Liver (tissue), 3 donors: Measurements from ENCODE around the gene GRK5.

ENCODE experiments used
- CTCF ChIP-seq: fragments of 150-350 bp; IDR thresholded peaks from 2 replicates; pipeline ENCODE4 v1.5.1; 2017; ENCODE audit warnings: improper control_type of control experiment, low read depth, low read length; ENCODE audit not compliant: missing input control
- GABPA ChIP-seq, 2 donors: IDR thresholded peaks in 1 of 2; conservative IDR thresholded peaks in 1 of 2; 2 replicates each; pipeline ENCODE4 v1.6.1; 2016; ENCODE audit warnings: antibody characterized with exemption in 2 of 2, mild to moderate bottlenecking in 1 of 2, moderate library complexity in 1 of 2
- HNF4A ChIP-seq, 2 donors: conservative IDR thresholded peaks; 2 replicates each; pipeline ENCODE4 v1.6.1; 2016; ENCODE audit warnings: antibody characterized with exemption in 2 of 2, mild to moderate bottlenecking in 2 of 2
- JUND ChIP-seq, 2 donors: IDR thresholded peaks; 2 replicates each; pipeline ENCODE4 v1.6.1; 2016; ENCODE audit warnings: antibody characterized with exemption in 2 of 2
- MAX ChIP-seq: IDR thresholded peaks from 2 replicates; pipeline ENCODE4 v1.6.1; 2016; ENCODE audit warnings: antibody characterized with exemption
- RAD21 ChIP-seq, 2 donors: IDR thresholded peaks; 2 replicates each; pipeline ENCODE4 v1.6.1; 2016; ENCODE audit warnings: antibody characterized with exemption in 2 of 2, mild to moderate bottlenecking in 2 of 2
- REST ChIP-seq: IDR thresholded peaks from 2 replicates; pipeline ENCODE4 v1.6.1; 2016; ENCODE audit warnings: antibody characterized with exemption, mild to moderate bottlenecking
- TAF1 ChIP-seq: conservative IDR thresholded peaks from 2 replicates; pipeline ENCODE4 v1.6.1; 2016; ENCODE audit warnings: antibody characterized with exemption, mild to moderate bottlenecking
- YY1 ChIP-seq: IDR thresholded peaks from 2 replicates; pipeline ENCODE4 v1.6.1; 2016; ENCODE audit warnings: antibody characterized with exemption, mild to moderate bottlenecking
- ZBTB33 ChIP-seq: IDR thresholded peaks from 2 replicates; pipeline ENCODE4 v1.6.1; 2016; ENCODE audit warnings: antibody characterized with exemption
- TF ChIP-seq, protein P1 (sequence below): IDR thresholded peaks from 2 replicates; pipeline ENCODE4 v1.6.1; 2016; ENCODE audit warnings: antibody characterized with exemption
- donor health status: healthy.
- donor health status: healthy.

- TF ChIP-seq TAF1 (no peak), JUND (IDR thresholded peaks at IDR 0.05) (no peak), CTCF (no peak), RAD21 (IDR thresholded peaks at IDR 0.05) (no peak), MAX (no peak), REST (no peak), ZBTB33 (no peak), HNF4A (conservative IDR thresholded peaks at IDR 0.05) (peak; percentile 18 to 38), YY1 (no peak), GABPA (IDR thresholded peaks at IDR 0.05 in 1 of 2, conservative IDR thresholded peaks at IDR 0.05 in 1 of 2) (no peak)
- TF ChIP-seq, protein P1, sequence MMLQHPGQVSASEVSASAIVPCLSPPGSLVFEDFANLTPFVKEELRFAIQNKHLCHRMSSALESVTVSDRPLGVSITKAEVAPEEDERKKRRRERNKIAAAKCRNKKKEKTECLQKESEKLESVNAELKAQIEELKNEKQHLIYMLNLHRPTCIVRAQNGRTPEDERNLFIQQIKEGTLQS: no peak
Observed at GRCh38 chr10:119288574-119289001, 81.2 kb downstream of the GRK5 start.
